Gastrocnemius medialis (tissue), 4 donors: ENCODE data around the gene GPBP1.

Experiments
- CTCF ChIP-seq, 5 experiments: fragments of 450-650 bp in 3 of 5; fragments of 200-600 bp in 2 of 5; sonication (generic) in 2 of 5; IDR thresholded peaks in 4 of 5; conservative IDR thresholded peaks in 1 of 5; 1 replicate in 4 of 5; 2 replicates in 1 of 5; pipeline ENCODE4 v1.5.1; 2016 to 2019; ENCODE audit warnings: antibody characterized with exemption in 5 of 5, mild to moderate bottlenecking in 3 of 5, moderate library complexity in 3 of 5
- POLR2A ChIP-seq, 2 donors: fragments of 450-650 bp; IDR thresholded peaks; one replicate each; pipeline ENCODE4 v1.6.1; 2017; ENCODE audit warnings: antibody characterized with exemption in 2 of 2, mild to moderate bottlenecking in 2 of 2, moderate library complexity in 2 of 2

GRCh38 chr5:57267805-57268204 lies 93.9 kb downstream of the GPBP1 start:
- TF ChIP-seq CTCF (IDR thresholded peaks at IDR 0.05 in 4 of 5, conservative IDR thresholded peaks at IDR 0.05 in 1 of 5) = no peak
- TF ChIP-seq POLR2A (IDR thresholded peaks at IDR 0.05) = no peak
